IMR-90 (cell line): Measurements from ENCODE around the gene ACOXL. TPM values are rescaled to one million over a fixed set of nuclear protein-coding genes. Genes with fewer than 3 reads are reported as not detected.

Source experiments
- ATAC-seq: fragments of 200-7000 bp; cut with Tn5 transposase; 2 replicates; pipeline ENCODE4 v1.9.1; 2020; ENCODE audit warnings: low read depth, mild to moderate bottlenecking, moderate library complexity
- BruUV-seq: library from RNA; stranded (reverse); fragments of 400-500 nt; replicated peaks from 2 replicates; lab custom pipeline; 2021; lab: Mats Ljungman, UMichigan
- CTCF ChIA-PET: fragments of 300-600 bp; formaldehyde crosslinking; extraction: SDS; loops from one replicate; lab custom pipeline; 2021; ENCODE audit warnings: antibody characterized with exemption; lab: Yijun Ruan, JAX
- POLR2A ChIA-PET: fragments of 300-600 bp; sonication (Branson Sonifier 250); formaldehyde crosslinking; loops from one replicate; lab custom pipeline; 2022; ENCODE audit warnings: antibody characterized with exemption; ENCODE audit not compliant: unreplicated experiment; lab: Charles Lee
- DNase-seq: peaks from one replicate; pipeline ENCODE4 v3.0.0; 2013
- H2AFZ ChIP-seq: replicated peaks from 2 replicates; pipeline ENCODE3; 2013; ENCODE audit warnings: low read length, mild to moderate bottlenecking; ENCODE audit not compliant: poor library complexity
- H2AK5ac ChIP-seq: 2 replicates; pipeline ENCODE4 v1.6.1; 2013; ENCODE audit warnings: low read depth, low read length, inconsistent platforms
- H2AK9ac ChIP-seq: replicated peaks from 2 replicates; pipeline ENCODE3; 2013; ENCODE audit warnings: mild to moderate bottlenecking, low read depth, low read length, moderate library complexity; ENCODE audit not compliant: poor library complexity
- H2BK120ac ChIP-seq: 2 replicates; pipeline ENCODE4 v1.6.1; 2013; ENCODE audit warnings: low read depth, low read length, inconsistent platforms
- H2BK15ac ChIP-seq: 3 replicates; pipeline ENCODE4 v1.6.1; 2013; ENCODE audit warnings: low read depth, low read length, inconsistent platforms
- H2BK20ac ChIP-seq: 2 replicates; pipeline ENCODE4 v1.6.1; 2013; ENCODE audit warnings: low read depth, mild to moderate bottlenecking, inconsistent platforms, low read length, moderate library complexity
- H2BK5ac ChIP-seq: 2 replicates; pipeline ENCODE4 v1.6.1; 2013; ENCODE audit warnings: mild to moderate bottlenecking, low read depth, low read length, inconsistent platforms; ENCODE audit not compliant: poor library complexity, severe bottlenecking
- H3K14ac ChIP-seq: replicated peaks from 2 replicates; pipeline ENCODE4 v1.6.1; 2013; ENCODE audit warnings: low read depth, low read length, inconsistent platforms
- H3K18ac ChIP-seq: 2 replicates; pipeline ENCODE4 v1.6.1; 2013; ENCODE audit warnings: low read depth, low read length, control low read depth
- H3K23ac ChIP-seq: 2 replicates; pipeline ENCODE4 v1.6.1; 2013; ENCODE audit warnings: low read depth, low read length, inconsistent platforms
- H3K27ac ChIP-seq: 2 replicates; pipeline ENCODE4 v1.5.1; 2013; ENCODE audit warnings: mild to moderate bottlenecking, control low read depth, low read length; ENCODE audit not compliant: insufficient read depth
- H3K27me3 ChIP-seq: 2 replicates; pipeline ENCODE4 v1.6.1; 2013; ENCODE audit warnings: low read length; ENCODE audit not compliant: control insufficient read depth, insufficient read depth
- H3K36me3 ChIP-seq: 2 replicates; pipeline ENCODE4 v1.6.1; 2013; ENCODE audit warnings: low read length, mixed read lengths; ENCODE audit not compliant: control insufficient read depth, insufficient read depth
- H3K4ac ChIP-seq: 2 replicates; pipeline ENCODE4 v1.6.1; 2013; ENCODE audit warnings: low read depth, low read length, inconsistent platforms
- H3K4me1 ChIP-seq: 2 replicates; pipeline ENCODE4 v1.6.1; 2013; ENCODE audit warnings: low read length, mixed read lengths; ENCODE audit not compliant: control insufficient read depth, insufficient read depth
- H3K4me2 ChIP-seq: 2 replicates; pipeline ENCODE4 v1.6.1; 2013; ENCODE audit warnings: low read depth, mild to moderate bottlenecking, control low read depth, low read length, moderate library complexity
- H3K4me3 ChIP-seq: 2 replicates; pipeline ENCODE4 v1.5.1; 2013; ENCODE audit warnings: low read depth, mild to moderate bottlenecking, control low read depth, low read length, moderate library complexity; ENCODE audit not compliant: insufficient read depth
- H3K56ac ChIP-seq: 2 replicates; pipeline ENCODE4 v1.6.1; 2013; ENCODE audit warnings: low read length, inconsistent platforms; ENCODE audit not compliant: insufficient read depth; ENCODE audit errors: extremely low read depth
- H3K79me1 ChIP-seq, 2 experiments: 2 replicates each; pipeline ENCODE4 v1.6.1; 2013; ENCODE audit warnings: low read length in 2 of 2, inconsistent platforms in 1 of 2, low read depth in 1 of 2
- H3K9ac ChIP-seq: 2 replicates; pipeline ENCODE4 v1.6.1; 2013; ENCODE audit warnings: low read depth, low read length, control low read depth
- H3K9me1 ChIP-seq: 2 replicates; pipeline ENCODE4 v1.6.1; 2013; ENCODE audit warnings: low read length, inconsistent platforms; ENCODE audit not compliant: insufficient read depth
- H3K9me3 ChIP-seq: 2 replicates; pipeline ENCODE4 v1.6.1; 2013; ENCODE audit warnings: low read length; ENCODE audit not compliant: control insufficient read depth, insufficient read depth
- H4K20me1 ChIP-seq: 2 replicates; pipeline ENCODE4 v1.6.1; 2013; ENCODE audit warnings: low read length, inconsistent platforms; ENCODE audit not compliant: insufficient read depth
- H4K5ac ChIP-seq: 2 replicates; pipeline ENCODE4 v1.6.1; 2013; ENCODE audit warnings: mild to moderate bottlenecking, low read depth, low read length, control low read depth
- H4K8ac ChIP-seq, 2 experiments: 2 replicates each; pipeline ENCODE4 v1.6.1; 2013; ENCODE audit warnings: low read depth in 2 of 2, low read length in 2 of 2, control low read depth in 1 of 2, inconsistent platforms in 1 of 2
- H4K91ac ChIP-seq: 2 replicates; pipeline ENCODE4 v1.6.1; 2013; ENCODE audit warnings: low read depth, low read length, inconsistent platforms; ENCODE audit not compliant: insufficient read depth
- BHLHE40 ChIP-seq: fragments of 150-350 bp; IDR thresholded peaks from 2 replicates; pipeline ENCODE4 v1.6.1; 2016; ENCODE audit warnings: mild to moderate bottlenecking, low read depth, low read length
- CEBPB ChIP-seq: IDR thresholded peaks from 2 replicates; pipeline ENCODE4 v1.6.1; 2012; ENCODE audit warnings: low read depth, low read length, improper control_type of control experiment
- CHD1 ChIP-seq: IDR thresholded peaks from 2 replicates; pipeline ENCODE4 v1.6.1; 2012; ENCODE audit warnings: low read depth, low read length, improper control_type of control experiment
- FOS ChIP-seq: fragments of 150-350 bp; IDR thresholded peaks from 2 replicates; pipeline ENCODE4 v1.6.1; 2016; ENCODE audit warnings: low read depth, low read length
- MAFK ChIP-seq: IDR thresholded peaks from 2 replicates; pipeline ENCODE4 v1.6.1; 2012; ENCODE audit warnings: low read depth, low read length, improper control_type of control experiment
- MAZ ChIP-seq: IDR thresholded peaks from 2 replicates; pipeline ENCODE4 v1.6.1; 2012; ENCODE audit warnings: low read depth, mild to moderate bottlenecking, low read length, improper control_type of control experiment, moderate library complexity, borderline replicate concordance
- MXI1 ChIP-seq: IDR thresholded peaks from 2 replicates; pipeline ENCODE4 v1.6.1; 2012; ENCODE audit warnings: low read depth, mild to moderate bottlenecking, low read length, moderate library complexity, borderline replicate concordance
- NFE2L2 ChIP-seq: fragments of 150-350 bp; IDR thresholded peaks from 2 replicates; pipeline ENCODE4 v1.6.1; 2016; ENCODE audit warnings: low read depth, mild to moderate bottlenecking, low read length
- POLR2A ChIP-seq: IDR thresholded peaks from 2 replicates; pipeline ENCODE4 v1.6.1; 2012; ENCODE audit warnings: mild to moderate bottlenecking, low read depth, low read length
- RAD21 ChIP-seq: IDR thresholded peaks from 2 replicates; pipeline ENCODE4 v1.6.1; 2012; ENCODE audit warnings: low read length, improper control_type of control experiment
- RCOR1 ChIP-seq: IDR thresholded peaks from 2 replicates; pipeline ENCODE4 v1.6.1; 2012; ENCODE audit warnings: mild to moderate bottlenecking, low read length, improper control_type of control experiment; ENCODE audit not compliant: insufficient replicate concordance
- RFX5 ChIP-seq: IDR thresholded peaks from 2 replicates; pipeline ENCODE4 v1.8.0; 2012; ENCODE audit warnings: low read depth, mild to moderate bottlenecking, low read length, moderate library complexity
- SMC3 ChIP-seq: fragments of 150-350 bp; IDR thresholded peaks from 2 replicates; pipeline ENCODE4 v1.6.1; 2016; ENCODE audit warnings: low read depth, mild to moderate bottlenecking, antibody characterized with exemption, low read length, moderate library complexity
- WGBS, 2 experiments: methylation state at CpG; one replicate each; pipeline versions ENCODE4 v1.1.5 to v1.1.7; 2013; ENCODE audit warnings: missing lambda C conversion rate in 2 of 2; ENCODE audit not compliant: insufficient read length in 1 of 2; ENCODE audit errors: extremely low coverage in 2 of 2; 5-methylcytosine and 5-hydroxymethylcytosine counted together
- dilution Hi-C: fragments of 300-500 bp; cut with HindIII; formaldehyde crosslinking; loops from one replicate; pipeline ENCODE4 v1.14.3; 2018; ENCODE audit warnings: low sequenced_read_pairs; ENCODE audit not compliant: unreplicated experiment
- in situ Hi-C: fragments of 300-500 bp; cut with MboI; formaldehyde crosslinking; loops from 3 replicates; pipeline ENCODE4 v1.14.3; 2019; ENCODE audit warnings: low sequenced_read_pairs, inconsistent platforms, mixed read lengths
- intact Hi-C: fragments of 100-400 bp; cut with micrococcal nuclease; formaldehyde crosslinking; loops from 2 replicates; pipeline ENCODE4 v1.10.0; 2022
- polyA plus RNA-seq, 3 experiments: library from polyadenylated mRNA; depleted of rRNA; stranded (reverse); fragments of >200 nt; gene quantifications; 2 replicates each; pipeline ENCODE4 v1.2.3, GENCODE V29; 2012; ENCODE audit warnings: low replicate concordance in 1 of 3
- total RNA-seq: library from RNA; depleted of rRNA; stranded (reverse); fragments of >200 nt; gene quantifications from 2 replicates; pipeline ENCODE4 v1.2.3, GENCODE V29; 2012
- TF ChIP-seq, protein P1 (sequence below): conservative IDR thresholded peaks from 2 replicates; pipeline ENCODE4 v1.5.1; 2012; ENCODE audit warnings: mild to moderate bottlenecking, low read depth, low read length, improper control_type of control experiment
- TF ChIP-seq, protein P2 (sequence below): fragments of 150-350 bp; IDR thresholded peaks from 2 replicates; pipeline ENCODE4 v1.6.1; 2016; ENCODE audit warnings: low read depth, mild to moderate bottlenecking, low read length, moderate library complexity, borderline replicate concordance
- TF ChIP-seq, protein P3 (sequence below): fragments of 150-350 bp; IDR thresholded peaks from 2 replicates; pipeline ENCODE4 v1.6.1; 2017; ENCODE audit warnings: mild to moderate bottlenecking, antibody characterized with exemption, low read length, low read depth

Gene ACOXL
- total and polyA plus RNA-seq, 2 of the 4 experiments (the other 2 are of a cell fraction), result not detected

DNA sequence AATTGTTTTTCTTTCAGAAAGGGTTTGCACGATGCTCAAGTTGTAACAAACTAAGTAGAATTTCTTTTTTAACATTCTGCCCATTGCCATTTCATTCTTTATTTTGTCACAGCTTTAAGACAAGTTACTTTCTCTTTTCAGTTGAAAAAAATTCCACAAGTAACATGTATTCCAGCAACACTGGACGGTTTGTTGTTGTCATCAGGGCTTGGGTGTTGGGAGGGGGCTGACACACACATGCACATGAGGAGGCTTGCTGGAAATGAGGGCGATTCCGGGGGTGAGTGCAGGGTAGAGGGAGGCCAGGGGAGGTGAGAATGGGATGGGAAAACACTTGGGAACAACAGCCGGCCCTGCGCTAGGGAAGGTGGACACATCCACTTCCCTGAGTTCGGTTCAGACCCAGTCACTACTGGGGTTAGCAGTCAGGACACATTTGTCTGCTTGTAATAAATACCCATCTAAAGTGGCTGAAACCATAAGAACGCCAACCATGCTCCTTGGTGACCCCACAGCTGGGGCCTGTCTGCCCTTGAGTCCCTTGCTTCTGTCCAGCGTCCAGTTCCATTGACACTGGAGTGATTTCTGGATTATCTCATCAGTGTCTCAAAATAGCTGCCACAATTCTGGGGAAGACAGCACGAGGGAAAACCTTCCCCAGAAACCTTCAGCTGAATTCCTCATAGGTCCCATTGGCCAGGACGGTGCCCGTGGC is 246.5 kb downstream of the ACOXL start:
- Histone ChIP-seq H2BK15ac (no peak overlapping the region), H4K20me1 (no peaks in the 10 kb centered on the region), H3K4me2 (no peak overlapping the region), H3K27ac (no peak overlapping the region), H3K4me1 (no peaks in the 10 kb centered on the region), H2AFZ (no peak overlapping the region), H2BK20ac (no peak overlapping the region), H4K91ac (no peak overlapping the region), H4K5ac (no peak overlapping the region), H3K4ac (no peak overlapping the region), H3K79me1 (no peaks in the 10 kb centered on the region), H3K36me3 (no peaks in the 10 kb centered on the region), H3K56ac (no peak overlapping the region), H2BK120ac (no peak overlapping the region), H2AK5ac (no peak overlapping the region), H3K4me3 (no peak overlapping the region), H2AK9ac (peak overlapping the region; percentile 46), H3K14ac (no peak overlapping the region), H3K18ac (no peak overlapping the region), H3K9me3 (no peaks in the 10 kb centered on the region), H3K9me1 (no peaks in the 10 kb centered on the region), H4K8ac (no peak overlapping the region), H3K9ac (no peak overlapping the region), H2BK5ac (no peak overlapping the region), H3K23ac (no peak overlapping the region), H3K27me3 (peaks cover 19% of the 10 kb centered on the region)
- TF ChIP-seq CHD1, result no peak
- TF ChIP-seq, protein P1, sequence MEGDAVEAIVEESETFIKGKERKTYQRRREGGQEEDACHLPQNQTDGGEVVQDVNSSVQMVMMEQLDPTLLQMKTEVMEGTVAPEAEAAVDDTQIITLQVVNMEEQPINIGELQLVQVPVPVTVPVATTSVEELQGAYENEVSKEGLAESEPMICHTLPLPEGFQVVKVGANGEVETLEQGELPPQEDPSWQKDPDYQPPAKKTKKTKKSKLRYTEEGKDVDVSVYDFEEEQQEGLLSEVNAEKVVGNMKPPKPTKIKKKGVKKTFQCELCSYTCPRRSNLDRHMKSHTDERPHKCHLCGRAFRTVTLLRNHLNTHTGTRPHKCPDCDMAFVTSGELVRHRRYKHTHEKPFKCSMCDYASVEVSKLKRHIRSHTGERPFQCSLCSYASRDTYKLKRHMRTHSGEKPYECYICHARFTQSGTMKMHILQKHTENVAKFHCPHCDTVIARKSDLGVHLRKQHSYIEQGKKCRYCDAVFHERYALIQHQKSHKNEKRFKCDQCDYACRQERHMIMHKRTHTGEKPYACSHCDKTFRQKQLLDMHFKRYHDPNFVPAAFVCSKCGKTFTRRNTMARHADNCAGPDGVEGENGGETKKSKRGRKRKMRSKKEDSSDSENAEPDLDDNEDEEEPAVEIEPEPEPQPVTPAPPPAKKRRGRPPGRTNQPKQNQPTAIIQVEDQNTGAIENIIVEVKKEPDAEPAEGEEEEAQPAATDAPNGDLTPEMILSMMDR, result no peak
- TF ChIP-seq SMC3, result no peak
- no peak for TF ChIP-seq RCOR1
- no peak for TF ChIP-seq MAZ
- TF ChIP-seq, protein P2, sequence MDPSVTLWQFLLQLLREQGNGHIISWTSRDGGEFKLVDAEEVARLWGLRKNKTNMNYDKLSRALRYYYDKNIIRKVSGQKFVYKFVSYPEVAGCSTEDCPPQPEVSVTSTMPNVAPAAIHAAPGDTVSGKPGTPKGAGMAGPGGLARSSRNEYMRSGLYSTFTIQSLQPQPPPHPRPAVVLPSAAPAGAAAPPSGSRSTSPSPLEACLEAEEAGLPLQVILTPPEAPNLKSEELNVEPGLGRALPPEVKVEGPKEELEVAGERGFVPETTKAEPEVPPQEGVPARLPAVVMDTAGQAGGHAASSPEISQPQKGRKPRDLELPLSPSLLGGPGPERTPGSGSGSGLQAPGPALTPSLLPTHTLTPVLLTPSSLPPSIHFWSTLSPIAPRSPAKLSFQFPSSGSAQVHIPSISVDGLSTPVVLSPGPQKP, result no peak
- no peak for TF ChIP-seq MXI1
- TF ChIP-seq, protein P3, sequence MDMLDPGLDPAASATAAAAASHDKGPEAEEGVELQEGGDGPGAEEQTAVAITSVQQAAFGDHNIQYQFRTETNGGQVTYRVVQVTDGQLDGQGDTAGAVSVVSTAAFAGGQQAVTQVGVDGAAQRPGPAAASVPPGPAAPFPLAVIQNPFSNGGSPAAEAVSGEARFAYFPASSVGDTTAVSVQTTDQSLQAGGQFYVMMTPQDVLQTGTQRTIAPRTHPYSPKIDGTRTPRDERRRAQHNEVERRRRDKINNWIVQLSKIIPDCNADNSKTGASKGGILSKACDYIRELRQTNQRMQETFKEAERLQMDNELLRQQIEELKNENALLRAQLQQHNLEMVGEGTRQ, result no peak
- no peak for TF ChIP-seq BHLHE40
- TF ChIP-seq CEBPB, result no peak
- TF ChIP-seq RAD21, result no peak
- no peak for TF ChIP-seq RFX5
- TF ChIP-seq NFE2L2, result no peak
- TF ChIP-seq MAFK, result no peak
- no peak for TF ChIP-seq FOS
- no peak for TF ChIP-seq POLR2A
- POLR2A ChIA-PET, result no interaction called here
- dilution Hi-C loops (no loop called here), in situ Hi-C loops (no loop called here), intact Hi-C loops (no loop called here)
- CTCF ChIA-PET, result no interaction called here
- WGBS, 2 experiments, result no CpG with 5 or more reads among the region's 12 CpGs
- BruUV-seq, result no TSS peak
- no peak for ATAC-seq
- DNase-seq, result no peak
